Measurements from ENCODE around the gene WNT8A. TPM values are rescaled to one million over a fixed set of nuclear protein-coding genes. Genes with fewer than 3 reads are reported as not detected.

Gene WNT8A
- total and polyA plus RNA-seq, 2 donors (not counting 1 experiment from before 2014, with no cell fraction given) = not detected

DNA sequence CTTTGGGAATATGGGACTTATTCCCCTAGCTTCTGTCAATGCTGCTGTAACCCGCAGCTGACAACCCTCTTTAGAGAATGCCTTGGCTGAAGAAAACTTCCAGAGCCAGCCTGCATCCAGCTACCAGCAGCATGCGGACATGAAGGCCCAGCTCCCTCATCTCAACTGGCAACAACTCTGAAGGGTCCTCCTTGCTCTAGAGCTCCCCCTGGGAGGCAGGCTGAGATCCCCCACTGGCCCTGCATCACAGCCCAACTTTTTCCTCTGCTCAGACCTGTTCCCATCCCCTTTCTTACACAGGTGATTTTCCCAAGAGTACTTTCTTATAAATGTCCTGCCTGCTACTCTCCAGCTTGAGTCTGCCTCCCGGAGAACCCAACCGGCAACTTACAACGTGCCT lies 18.7 kb upstream of the WNT8A start:
- no peak for ATAC-seq (ENCODE audit: low read depth)
- Mint-ChIP-seq H3K27ac (no peak overlapping the region), H3K27me3 (no peaks in the 10 kb centered on the region), H3K4me1 (peaks cover 4% of the 10 kb centered on the region), H3K9me3 (ENCODE audit: insufficient read depth) (no peaks in the 10 kb centered on the region), H3K4me3 (no peak overlapping the region)
- intact Hi-C loops (cut with micrococcal nuclease) = no loop called here
- Histone ChIP-seq H2AFZ (ENCODE audit: insufficient read depth, low read depth, low read length, poor library complexity, severe bottlenecking) (no peak overlapping the region), H3K9me3 (ENCODE audit: control extremely low read depth in 1 of 3, control insufficient read depth in 2 of 3, insufficient read depth in 1 of 3, low read length in 2 of 3) (no peaks in the 10 kb centered on the region), H3K27me3 (replicated peaks in 1 of 4; ENCODE audit: control extremely low read depth in 1 of 4, control insufficient read depth in 3 of 4, insufficient read depth in 4 of 4, low read length in 3 of 4) (no peaks in the 10 kb centered on the region), H4K20me1 (ENCODE audit: control insufficient read depth, insufficient read depth, low read length, poor library complexity, severe bottlenecking) (no peaks in the 10 kb centered on the region), H3K27ac (ENCODE audit: low read length in 2 of 2) (no peak overlapping the region), H3K9ac (ENCODE audit: low read length) (no peak overlapping the region), H3K4me1 (ENCODE audit: control insufficient read depth in 2 of 2, insufficient read depth in 2 of 2, low read length in 2 of 2) (no peaks in the 10 kb centered on the region), H3K4me2 (replicated peaks; ENCODE audit: low read depth, low read length, poor library complexity, severe bottlenecking) (no peak overlapping the region), H3K79me2 (ENCODE audit: control insufficient read depth, insufficient read depth, low read length) (no peaks in the 10 kb centered on the region), H3K4me3 (ENCODE audit: control extremely low read depth in 1 of 5, extremely low read depth in 1 of 5, insufficient read depth in 1 of 5, low read depth in 2 of 5, low read length in 4 of 5) (no peak overlapping the region), H3K36me3 (replicated peaks in 1 of 2; ENCODE audit: control extremely low read depth in 1 of 2, control insufficient read depth in 1 of 2, extremely low read depth in 1 of 2, insufficient read depth in 2 of 2, low read length in 1 of 2) (no peaks in the 10 kb centered on the region)
- POLR2A ChIA-PET = no interaction called here
- CTCF ChIA-PET = interaction anchor here (0.7 to 5.9 kb wide), 9 partner anchors 10 to 436 kb away, joined by 3 to 133 read pairs (median 9); no protein-coding TSS in a partner anchor
- no peak for DNase-seq
- 91% methylated on average over 2 of the region's 5 CpGs for WGBS (ENCODE audit: insufficient coverage)
- TF ChIP-seq EZH2 (IDR thresholded peaks at IDR 0.05; ENCODE audit: borderline replicate concordance, insufficient read depth, low read depth, low read length, poor library complexity, severe bottlenecking) = no peak
- TF ChIP-seq, protein P1, sequence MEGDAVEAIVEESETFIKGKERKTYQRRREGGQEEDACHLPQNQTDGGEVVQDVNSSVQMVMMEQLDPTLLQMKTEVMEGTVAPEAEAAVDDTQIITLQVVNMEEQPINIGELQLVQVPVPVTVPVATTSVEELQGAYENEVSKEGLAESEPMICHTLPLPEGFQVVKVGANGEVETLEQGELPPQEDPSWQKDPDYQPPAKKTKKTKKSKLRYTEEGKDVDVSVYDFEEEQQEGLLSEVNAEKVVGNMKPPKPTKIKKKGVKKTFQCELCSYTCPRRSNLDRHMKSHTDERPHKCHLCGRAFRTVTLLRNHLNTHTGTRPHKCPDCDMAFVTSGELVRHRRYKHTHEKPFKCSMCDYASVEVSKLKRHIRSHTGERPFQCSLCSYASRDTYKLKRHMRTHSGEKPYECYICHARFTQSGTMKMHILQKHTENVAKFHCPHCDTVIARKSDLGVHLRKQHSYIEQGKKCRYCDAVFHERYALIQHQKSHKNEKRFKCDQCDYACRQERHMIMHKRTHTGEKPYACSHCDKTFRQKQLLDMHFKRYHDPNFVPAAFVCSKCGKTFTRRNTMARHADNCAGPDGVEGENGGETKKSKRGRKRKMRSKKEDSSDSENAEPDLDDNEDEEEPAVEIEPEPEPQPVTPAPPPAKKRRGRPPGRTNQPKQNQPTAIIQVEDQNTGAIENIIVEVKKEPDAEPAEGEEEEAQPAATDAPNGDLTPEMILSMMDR (IDR thresholded peaks at IDR 0.05) = no peak

DNA sequence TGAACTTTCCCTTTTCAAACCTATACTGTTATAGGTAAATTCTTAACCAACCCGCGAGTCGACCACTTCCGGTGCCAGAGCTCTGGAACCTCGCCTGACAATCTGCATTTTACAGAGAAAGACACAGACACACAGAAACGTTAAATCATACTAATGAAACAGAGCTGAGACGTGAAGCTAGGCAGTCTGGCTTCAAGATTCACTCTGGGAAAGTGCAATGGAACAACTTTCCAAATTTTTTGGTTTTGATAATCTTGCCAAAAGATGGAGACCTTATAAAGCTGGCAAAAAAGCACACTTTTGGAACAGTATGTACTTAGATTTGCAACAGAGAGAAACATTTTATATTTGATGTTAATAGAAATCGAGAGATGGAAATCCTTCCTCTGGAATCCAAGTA lies 15.9 kb upstream of the WNT8A start:
- H3K36me3 ChIP-seq (replicated peaks in 1 of 2; ENCODE audit: control extremely low read depth in 1 of 2, control insufficient read depth in 1 of 2, extremely low read depth in 1 of 2, insufficient read depth in 2 of 2, low read length in 1 of 2) = no peaks in the 10 kb centered on the region
- DNase-seq (no peak), ATAC-seq (ENCODE audit: low read depth) (no peak)
- peaks cover 4% of the 10 kb centered on the region for H3K4me1 Mint-ChIP-seq
- 97% methylated on average over 6 of the region's 8 CpGs for WGBS (ENCODE audit: insufficient coverage)
- no peaks in the 10 kb centered on the region for H3K27me3 Mint-ChIP-seq
- TF ChIP-seq EZH2 (IDR thresholded peaks at IDR 0.05; ENCODE audit: borderline replicate concordance, insufficient read depth, low read depth, low read length, poor library complexity, severe bottlenecking) = no peak
- TF ChIP-seq, protein P1 (IDR thresholded peaks at IDR 0.05) = no peak
- no peak overlapping the region for H3K4me2 ChIP-seq (replicated peaks; ENCODE audit: low read depth, low read length, poor library complexity, severe bottlenecking)
- H3K27ac Mint-ChIP-seq = no peak overlapping the region
- H3K4me3 ChIP-seq (ENCODE audit: control extremely low read depth in 1 of 5, extremely low read depth in 1 of 5, insufficient read depth in 1 of 5, low read depth in 2 of 5, low read length in 4 of 5) = no peak overlapping the region
- no peak overlapping the region for H3K27ac ChIP-seq (ENCODE audit: low read length in 2 of 2)
- no peaks in the 10 kb centered on the region for H3K27me3 ChIP-seq (replicated peaks in 1 of 4; ENCODE audit: control extremely low read depth in 1 of 4, control insufficient read depth in 3 of 4, insufficient read depth in 4 of 4, low read length in 3 of 4)
- H3K9ac ChIP-seq (ENCODE audit: low read length) = no peak overlapping the region
- H3K9me3 Mint-ChIP-seq (ENCODE audit: insufficient read depth) = no peaks in the 10 kb centered on the region
- intact Hi-C loops (cut with micrococcal nuclease) = loop anchor here (1.0 kb wide), 1 partner anchor 32 kb away; no protein-coding TSS in a partner anchor
- no peaks in the 10 kb centered on the region for H3K4me1 ChIP-seq (ENCODE audit: control insufficient read depth in 2 of 2, insufficient read depth in 2 of 2, low read length in 2 of 2)
- H3K9me3 ChIP-seq (ENCODE audit: control extremely low read depth in 1 of 3, control insufficient read depth in 2 of 3, insufficient read depth in 1 of 3, low read length in 2 of 3) = no peaks in the 10 kb centered on the region
- no peak overlapping the region for H3K4me3 Mint-ChIP-seq
- no peak overlapping the region for H2AFZ ChIP-seq (ENCODE audit: insufficient read depth, low read depth, low read length, poor library complexity, severe bottlenecking)
- ChIA-PET POLR2A (interaction anchor here (0.7 kb wide), 1 partner anchor 80 kb away, joined by 5 read pairs; no protein-coding TSS in a partner anchor), CTCF (interaction anchor here (0.7 to 5.9 kb wide), 18 partner anchors 10 to 438 kb away, joined by 3 to 133 read pairs (median 6); partner anchors contain the start of genes FAM13B and NME5)
- H3K79me2 ChIP-seq (ENCODE audit: control insufficient read depth, insufficient read depth, low read length) = no peaks in the 10 kb centered on the region
- no peaks in the 10 kb centered on the region for H4K20me1 ChIP-seq (ENCODE audit: control insufficient read depth, insufficient read depth, low read length, poor library complexity, severe bottlenecking)
